ENCODE measurements around the gene TENT4A.

The TENT4A gene

GRCh38 chr5:6785161-6785860 is 72.1 kb downstream of the TENT4A start:
- Mint-ChIP-seq H3K27ac (no peak overlapping the region), H3K4me3 (no peak overlapping the region), H3K4me1 (no peaks in the 10 kb centered on the region), H3K36me3 (ENCODE audit: low read depth) (no peaks in the 10 kb centered on the region), H3K9me3 (no peaks in the 10 kb centered on the region), H3K27me3 (ENCODE audit: low read depth) (peaks cover 8% of the 10 kb centered on the region)
- no peak for TF ChIP-seq CTCF (IDR thresholded peaks at IDR 0.05; ENCODE audit: unreplicated experiment in 3 of 3)

GRCh38 chr5:6785861-6786180 is 72.6 kb downstream of the TENT4A start:
- no peak for TF ChIP-seq CTCF (IDR thresholded peaks at IDR 0.05; ENCODE audit: unreplicated experiment in 3 of 3)
- H3K36me3 Mint-ChIP-seq (ENCODE audit: low read depth): no peaks in the 10 kb centered on the region
- no peaks in the 10 kb centered on the region for H3K4me1 Mint-ChIP-seq
- no peaks in the 10 kb centered on the region for H3K9me3 Mint-ChIP-seq
- H3K27ac Mint-ChIP-seq: no peak overlapping the region
- peaks cover 10% of the 10 kb centered on the region for H3K27me3 Mint-ChIP-seq (ENCODE audit: low read depth)
- H3K4me3 Mint-ChIP-seq: no peak overlapping the region

GRCh38 chr5:6786786-6787495 is 73.7 kb downstream of the TENT4A start:
- H3K9me3 Mint-ChIP-seq: no peaks in the 10 kb centered on the region
- no peak overlapping the region for H3K27ac Mint-ChIP-seq

GRCh38 chr5:6787941-6788340 is 74.7 kb downstream of the TENT4A start:
- TF ChIP-seq CTCF (IDR thresholded peaks at IDR 0.05; ENCODE audit: unreplicated experiment in 3 of 3): no peak
- Mint-ChIP-seq H3K36me3 (ENCODE audit: low read depth) (no peaks in the 10 kb centered on the region), H3K4me1 (no peaks in the 10 kb centered on the region), H3K27me3 (ENCODE audit: low read depth) (peaks cover 22% of the 10 kb centered on the region), H3K4me3 (no peak overlapping the region), H3K27ac (no peak overlapping the region), H3K9me3 (no peaks in the 10 kb centered on the region)

More at GRCh38 chr5:6786786-6787495, 73.7 kb downstream of the TENT4A start:
- H3K4me1 Mint-ChIP-seq: no peaks in the 10 kb centered on the region
- H3K36me3 Mint-ChIP-seq (ENCODE audit: low read depth): no peaks in the 10 kb centered on the region
- H3K4me3 Mint-ChIP-seq: no peak overlapping the region
- no peak for TF ChIP-seq CTCF (IDR thresholded peaks at IDR 0.05; ENCODE audit: unreplicated experiment in 3 of 3)
- peaks cover 16% of the 10 kb centered on the region for H3K27me3 Mint-ChIP-seq (ENCODE audit: low read depth)

GRCh38 chr5:6788439-6788838 is 75.2 kb downstream of the TENT4A start:
- Mint-ChIP-seq H3K9me3 (no peaks in the 10 kb centered on the region), H3K27me3 (ENCODE audit: low read depth) (peaks cover 25% of the 10 kb centered on the region), H3K4me1 (no peaks in the 10 kb centered on the region), H3K27ac (no peak overlapping the region), H3K36me3 (ENCODE audit: low read depth) (no peaks in the 10 kb centered on the region), H3K4me3 (no peak overlapping the region)
- no peak for TF ChIP-seq CTCF (IDR thresholded peaks at IDR 0.05; ENCODE audit: unreplicated experiment in 3 of 3)
